DMS 273 (cell line): ENCODE measurements around the gene PRKCZ.
A peak's percentile ranks its signal among the peaks of the same experiment; 100 is the strongest.

ENCODE experiments used
- DNase-seq: peaks from one replicate; lab custom pipeline; 2025; ENCODE audit not compliant: unreplicated experiment; lab: John Stamatoyannopoulos, UW

The PRKCZ gene

GRCh38 chr1:2226525-2227345 is 176.5 kb downstream of the PRKCZ start:
- DNase-seq, result no peak

GRCh38 chr1:2227346-2228156 is 177.3 kb downstream of the PRKCZ start:
- DNase-seq, result peak; percentile 98

GRCh38 chr1:2228157-2228594 is 178.0 kb downstream of the PRKCZ start, which contains the start of gene SKI:
Gene SKI (plus strand): TSS chr1:2228319. CDS start chr1:2228767, 448 bp downstream.
- DNase-seq, result peak; percentile 67

GRCh38 chr1:2228694-2229036 is 178.5 kb downstream of the PRKCZ start:
- peak; percentile 70 for DNase-seq

- peak; percentile 86 for DNase-seq
These were observed 179.0 kb downstream of the PRKCZ start for GRCh38 chr1:2229037-2229864.

GRCh38 chr1:2229911-2230731 is 179.9 kb downstream of the PRKCZ start:
- peak; percentile 70 for DNase-seq

- DNase-seq, result peak; percentile 71
These were observed 180.7 kb downstream of the PRKCZ start for GRCh38 chr1:2230781-2231531.

- DNase-seq, result peak; percentile 84
These were observed 181.5 kb downstream of the PRKCZ start for GRCh38 chr1:2231532-2232254.

GRCh38 chr1:2232255-2232915 is 182.2 kb downstream of the PRKCZ start:
- DNase-seq, result no peak

GRCh38 chr1:2232916-2233438 is 182.8 kb downstream of the PRKCZ start:
- DNase-seq, result peak; percentile 76

GRCh38 chr1:2233468-2233867 is 183.3 kb downstream of the PRKCZ start:
- no peak for DNase-seq

GRCh38 chr1:2233997-2234761 is 184.0 kb downstream of the PRKCZ start:
- DNase-seq, result no peak

GRCh38 chr1:2234762-2235113 is 184.5 kb downstream of the PRKCZ start:
- DNase-seq, result no peak
